HG03025 (cell line): ENCODE data around the gene GGPS1.
A peak's percentile ranks its signal among the peaks of the same experiment; 100 is the strongest.
"Not testable (repeated sequence)": the region's sequence is repeated elsewhere in the genome, so short reads cannot be mapped to it uniquely, and the experiment has no call there.

Experiments
- ATAC-seq: cut with Tn5 transposase; IDR thresholded peaks from one replicate; pipeline ENCODE4 v1.9.1; 2021; ENCODE audit warnings: mild to moderate bottlenecking, moderate library complexity; ENCODE audit not compliant: unreplicated experiment, low FRiP score

Gene GGPS1

DNA sequence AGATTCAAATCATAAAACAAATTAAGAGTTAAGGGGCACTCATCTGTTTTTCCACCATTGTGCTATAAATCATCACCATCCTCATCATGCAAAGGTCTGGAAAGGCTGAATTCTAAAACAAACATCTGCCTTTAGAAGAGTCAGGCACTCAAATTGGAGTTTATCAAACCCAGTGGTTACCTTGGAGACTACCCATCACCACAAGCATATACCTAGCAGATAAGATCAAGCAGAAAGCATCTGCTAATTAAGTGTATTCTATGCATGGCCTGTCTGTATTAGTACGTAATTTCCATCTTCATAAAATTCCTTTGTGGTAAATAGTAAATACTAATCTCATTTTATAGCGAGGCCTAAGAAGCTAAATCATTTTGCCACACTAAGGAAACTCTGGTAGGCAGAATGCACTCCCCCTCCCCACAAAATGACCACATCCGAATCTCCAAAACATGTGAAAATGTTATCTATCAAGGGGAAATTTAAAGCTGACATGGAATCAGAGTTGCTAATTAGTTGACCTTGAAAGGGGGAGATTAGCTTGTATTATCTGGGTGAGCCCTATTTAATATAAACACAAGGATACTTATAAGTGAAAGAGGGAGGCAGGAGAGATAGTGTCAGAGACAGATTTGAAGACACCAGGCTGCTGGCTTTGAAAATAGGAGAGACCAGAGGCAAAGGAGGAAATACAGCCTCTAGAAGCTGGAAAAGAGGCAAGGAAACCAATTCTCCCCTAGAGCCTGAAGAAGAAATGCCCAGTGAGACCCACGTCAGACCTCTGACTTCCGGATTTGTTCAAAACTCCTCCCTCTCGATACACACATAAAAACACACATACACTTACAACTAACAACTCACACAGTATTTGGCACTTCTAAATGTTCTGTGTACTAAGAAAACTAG lies 23.6 kb upstream of the GGPS1 start:
- no peak for ATAC-seq

DNA sequence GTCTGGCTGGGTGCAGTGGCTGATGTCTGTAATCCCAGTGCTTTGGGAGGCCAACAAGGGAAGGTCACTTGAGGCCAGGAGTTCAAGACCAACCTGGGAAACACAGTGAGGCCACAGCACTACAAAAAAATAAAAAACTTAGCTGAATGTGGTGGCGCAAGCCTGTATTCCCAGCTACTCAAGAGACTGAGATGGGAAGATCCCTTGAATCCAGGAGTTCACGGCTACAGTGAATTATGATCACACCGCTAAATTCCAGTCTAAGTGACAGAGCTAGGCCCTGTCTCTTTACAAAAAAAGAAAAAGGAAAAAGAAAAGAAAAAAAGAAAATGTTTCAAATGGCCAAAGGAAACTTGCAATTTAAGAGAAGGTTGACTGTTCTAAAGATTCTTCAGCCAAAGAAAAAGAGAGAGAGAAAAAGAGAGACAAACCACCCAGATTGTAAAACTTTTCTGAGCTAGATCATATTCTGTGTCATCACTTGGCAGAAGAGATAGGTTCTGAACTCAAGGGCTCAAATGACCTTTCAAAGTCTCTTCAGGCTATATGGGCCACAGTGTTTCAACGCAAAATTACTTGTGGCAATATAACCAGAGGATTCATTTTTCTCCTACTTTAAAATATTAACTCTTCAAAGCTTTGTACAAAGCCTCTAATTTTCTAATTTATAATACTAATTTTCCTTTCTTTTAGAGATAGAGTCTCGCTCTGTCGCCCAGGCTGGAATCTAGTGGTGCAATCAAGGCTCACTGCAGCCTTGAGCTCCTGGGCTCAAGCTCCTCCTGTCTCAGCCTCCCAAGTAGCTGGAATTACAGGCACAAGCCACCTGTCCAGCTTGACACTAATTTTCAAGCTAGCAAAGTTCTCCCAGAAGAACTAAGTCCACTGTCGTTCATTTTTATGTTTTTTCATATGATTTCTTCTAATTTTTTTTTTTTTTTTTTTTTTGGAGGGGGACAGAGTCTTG lies 20.9 kb upstream of the GGPS1 start:
- no peak for ATAC-seq

DNA sequence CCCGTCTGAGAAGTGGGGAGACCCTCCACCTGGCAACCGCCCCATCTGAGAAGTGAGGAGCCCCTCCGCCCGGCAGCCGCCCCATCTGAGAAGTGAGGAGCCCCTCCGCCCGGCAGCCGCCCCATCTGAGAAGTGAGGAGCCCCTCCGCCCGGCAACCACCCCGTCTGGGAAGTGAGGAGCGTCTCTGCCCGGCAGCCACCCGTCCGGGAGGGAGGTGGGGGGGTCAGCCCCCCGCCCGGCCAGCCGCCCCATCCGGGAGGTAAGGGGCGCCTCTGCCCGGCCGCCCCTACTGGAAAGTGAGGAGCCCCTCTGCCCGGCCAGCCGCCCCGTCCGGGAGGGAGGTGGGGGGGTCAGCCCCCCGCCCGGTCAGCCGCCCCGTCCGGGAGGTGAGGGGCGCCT lies 19.2 kb upstream of the GGPS1 start:
- ATAC-seq = not testable (repeated sequence)

DNA sequence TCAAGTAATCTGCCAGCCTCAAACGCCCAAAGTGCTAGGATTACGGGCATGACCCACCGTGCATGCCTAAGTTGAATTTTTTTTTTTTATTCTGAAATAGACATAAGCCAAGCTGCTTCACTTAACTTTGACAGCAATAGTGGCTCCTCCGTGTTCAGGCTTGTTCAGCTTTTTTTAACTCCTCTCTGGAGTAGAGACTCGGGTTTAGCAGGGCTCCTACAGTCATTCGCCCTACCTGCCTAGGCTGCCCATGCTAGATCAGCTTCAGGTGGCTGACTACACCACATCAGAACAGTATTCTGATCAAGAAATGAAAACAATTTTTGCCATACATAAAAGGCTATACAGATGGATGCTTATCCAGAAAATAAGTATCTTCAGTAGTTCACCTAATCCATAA lies 15.1 kb upstream of the GGPS1 start:
- no peak for ATAC-seq

DNA sequence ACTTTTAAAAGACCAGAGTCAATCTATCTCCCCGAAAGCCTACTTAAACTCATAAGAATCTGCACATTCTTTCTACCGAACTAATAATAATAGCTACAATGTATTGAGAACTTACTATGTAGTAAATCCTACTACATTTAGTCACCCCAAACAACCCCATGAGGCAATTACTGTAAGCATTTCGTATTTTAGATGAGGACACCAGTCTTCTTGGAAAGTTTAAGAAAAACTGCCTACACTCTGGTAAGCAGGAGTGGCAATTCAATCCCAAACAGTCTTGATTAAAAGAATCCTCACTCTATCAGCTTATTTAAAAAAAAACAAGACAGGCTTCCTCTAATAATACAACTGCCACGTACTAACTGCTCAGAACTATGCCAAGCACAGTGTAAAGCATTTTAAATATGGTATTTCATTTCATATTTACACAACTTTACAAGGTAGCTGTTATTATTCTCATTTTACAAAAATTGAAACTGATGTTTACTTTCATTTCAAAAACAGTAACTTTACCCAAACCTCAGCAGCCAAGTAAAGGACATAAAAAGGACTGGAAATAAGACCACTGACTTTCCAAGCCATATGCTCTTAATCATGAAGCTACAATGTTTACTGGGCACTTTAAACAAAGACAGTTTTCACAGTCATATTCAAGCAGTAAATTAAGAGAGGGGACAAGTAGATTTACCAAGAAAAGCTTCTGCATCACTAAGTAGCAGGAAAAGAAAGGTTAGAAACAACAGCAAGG lies 14.3 kb upstream of the GGPS1 start:
- ATAC-seq = no peak

DNA sequence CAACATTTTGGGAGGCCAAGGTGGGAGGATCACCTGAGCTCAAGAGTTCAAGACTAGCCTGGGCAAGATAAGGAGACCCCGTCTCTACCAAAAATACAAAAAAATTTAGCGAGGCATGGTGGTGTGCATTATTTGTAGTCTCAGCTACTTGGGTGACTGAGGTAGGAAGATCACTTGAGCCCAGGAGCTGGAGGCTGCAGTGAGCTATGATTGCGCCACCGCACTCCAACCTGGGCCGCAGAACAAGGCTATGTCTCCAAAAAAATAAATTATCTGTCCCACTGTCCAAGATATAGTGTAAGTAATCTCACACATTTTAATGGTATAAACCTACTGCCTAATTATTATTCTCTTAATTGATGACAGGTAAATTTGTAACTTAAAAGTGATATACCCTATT lies 13.2 kb upstream of the GGPS1 start:
- ATAC-seq = no peak

DNA sequence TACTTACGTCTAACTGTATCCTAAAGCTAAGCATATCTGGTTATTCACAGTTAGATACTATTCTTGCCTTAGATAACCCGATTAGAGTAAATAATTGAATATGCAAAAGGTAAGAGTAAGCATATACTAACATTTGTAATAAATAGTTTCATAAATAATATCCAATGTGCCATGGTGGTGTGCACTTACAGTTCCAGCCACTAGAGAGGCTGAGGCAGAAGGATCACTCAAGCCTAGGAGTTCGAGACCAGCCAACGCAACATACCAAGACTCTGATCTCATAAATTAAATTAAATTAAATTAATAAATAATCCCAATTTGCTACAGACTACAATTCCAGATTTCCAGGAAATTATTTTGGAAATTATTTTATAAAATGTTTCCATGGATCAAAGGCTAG lies 12.6 kb upstream of the GGPS1 start:
- ATAC-seq = no peak

DNA sequence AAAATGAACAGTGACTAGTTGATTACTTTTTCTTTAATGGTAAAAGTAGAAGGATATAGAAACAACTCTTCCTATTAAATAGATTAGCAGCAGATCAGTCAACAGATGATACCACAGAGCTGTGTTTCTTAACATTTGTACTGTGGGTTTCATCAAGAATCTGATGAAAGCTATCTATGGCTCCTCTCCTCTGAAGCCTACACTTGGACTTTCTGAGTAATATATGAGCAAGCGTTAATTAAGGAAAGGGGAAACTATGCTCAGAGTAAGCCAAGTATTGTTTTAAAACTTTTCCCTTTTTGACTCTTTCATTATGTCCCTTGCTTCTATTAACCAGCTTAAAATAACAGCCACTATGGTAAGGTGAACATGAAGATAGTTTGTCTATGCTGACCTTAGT lies 11.2 kb upstream of the GGPS1 start:
- ATAC-seq = no peak

DNA sequence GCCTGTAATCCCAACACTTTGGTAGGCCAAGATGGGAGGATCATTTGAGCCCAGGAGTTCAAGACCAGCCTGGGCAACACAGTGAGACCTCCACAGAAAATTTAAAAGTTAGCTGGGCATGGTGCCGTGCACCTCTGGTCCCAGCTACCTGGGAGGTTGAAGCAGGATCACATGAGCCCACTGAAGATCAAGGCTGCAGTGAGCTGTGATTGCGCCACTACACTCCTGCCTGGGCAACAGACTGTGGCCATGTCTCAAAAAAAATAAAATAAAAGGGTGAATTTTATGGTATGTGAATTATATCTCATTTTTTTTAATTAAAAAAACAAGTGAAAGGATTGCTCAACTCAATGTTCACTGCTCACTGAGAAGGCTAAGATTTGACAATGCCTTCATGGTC lies 9.1 kb upstream of the GGPS1 start:
- ATAC-seq = no peak

DNA sequence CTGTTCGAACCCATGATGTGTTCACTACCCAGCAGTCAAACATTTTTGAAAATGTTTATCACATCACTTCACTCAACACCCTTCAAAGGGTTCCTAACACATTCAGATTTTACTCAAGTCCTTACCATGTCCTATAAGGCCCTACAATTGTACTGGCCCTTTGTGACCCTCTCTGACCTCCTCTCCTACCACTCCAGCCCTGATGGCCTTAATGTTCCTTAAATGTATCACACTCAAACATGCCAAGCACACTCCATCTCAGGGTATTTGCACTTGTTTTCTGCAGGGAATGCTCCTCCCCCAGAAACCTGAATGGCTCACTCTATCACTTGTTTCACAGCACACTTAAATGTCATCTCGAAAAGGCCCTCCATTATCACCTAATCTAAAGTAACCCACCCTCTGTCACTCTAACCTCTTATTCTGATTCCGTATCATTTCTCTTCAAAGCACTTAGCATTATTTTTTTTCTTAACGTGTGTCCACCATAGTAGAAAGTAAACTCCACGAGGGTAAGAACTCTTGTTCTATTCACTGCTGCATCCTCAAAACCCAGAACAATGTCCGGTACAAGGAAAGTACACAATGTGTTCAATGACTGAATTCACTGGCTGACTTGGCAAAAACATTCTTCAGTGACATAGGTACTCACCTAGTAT lies 7.7 kb upstream of the GGPS1 start:
- no peak for ATAC-seq

DNA sequence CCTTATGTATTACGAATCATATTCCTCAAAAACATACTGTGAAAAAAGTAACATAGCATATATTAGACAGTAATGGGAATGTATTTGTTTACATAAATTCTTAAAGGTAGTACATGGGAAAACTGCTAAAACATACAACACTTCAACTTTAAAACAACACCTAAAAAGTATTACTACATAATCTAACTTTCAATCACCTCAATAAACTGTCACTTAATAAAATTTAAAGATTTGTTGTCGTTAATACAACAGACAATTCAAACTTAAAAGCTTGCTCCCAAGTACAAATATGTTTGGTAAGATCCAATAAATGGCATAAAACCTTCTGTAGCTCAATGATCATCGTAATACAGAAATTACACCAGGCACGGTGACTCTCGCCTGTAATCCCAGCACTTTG lies 4.1 kb upstream of the GGPS1 start:
- no peak for ATAC-seq

DNA sequence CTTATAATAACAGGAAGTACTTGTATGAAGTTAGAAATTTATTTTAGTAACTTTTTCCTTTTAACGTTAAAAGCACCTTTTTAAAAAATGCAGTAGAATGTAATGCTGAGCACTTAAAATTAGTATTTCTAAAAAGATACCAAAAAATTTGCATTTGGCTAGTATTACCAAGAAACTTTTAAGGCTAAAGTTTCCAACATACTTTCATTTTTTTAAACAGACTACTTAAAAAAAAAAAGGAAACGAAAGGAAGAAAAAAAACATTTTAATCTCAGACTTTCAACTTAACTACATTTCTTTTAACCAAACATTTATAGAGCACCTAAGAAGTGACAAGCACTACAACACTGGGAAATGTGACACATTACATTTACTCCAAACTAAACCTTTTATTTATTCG lies 3.2 kb upstream of the GGPS1 start:
- no peak for ATAC-seq

DNA sequence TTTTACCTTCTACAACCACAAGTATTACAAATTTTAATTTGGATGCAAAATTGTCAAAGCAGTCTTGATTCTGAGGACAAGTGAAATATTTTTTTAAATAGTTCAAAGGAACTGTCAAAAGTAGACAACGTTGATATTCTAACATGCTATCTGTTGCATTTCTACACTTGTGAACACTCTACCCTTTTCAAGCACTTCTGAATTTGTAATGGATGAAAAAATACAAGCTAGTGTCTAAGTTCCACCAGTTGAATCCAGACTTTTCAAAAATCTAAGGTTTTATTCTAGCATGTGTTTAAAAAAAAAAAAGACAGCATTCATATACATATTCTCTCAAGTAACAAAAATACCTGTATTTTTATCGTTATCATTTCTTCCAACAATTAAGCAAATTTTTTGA lies 2.5 kb upstream of the GGPS1 start:
- ATAC-seq = no peak

DNA sequence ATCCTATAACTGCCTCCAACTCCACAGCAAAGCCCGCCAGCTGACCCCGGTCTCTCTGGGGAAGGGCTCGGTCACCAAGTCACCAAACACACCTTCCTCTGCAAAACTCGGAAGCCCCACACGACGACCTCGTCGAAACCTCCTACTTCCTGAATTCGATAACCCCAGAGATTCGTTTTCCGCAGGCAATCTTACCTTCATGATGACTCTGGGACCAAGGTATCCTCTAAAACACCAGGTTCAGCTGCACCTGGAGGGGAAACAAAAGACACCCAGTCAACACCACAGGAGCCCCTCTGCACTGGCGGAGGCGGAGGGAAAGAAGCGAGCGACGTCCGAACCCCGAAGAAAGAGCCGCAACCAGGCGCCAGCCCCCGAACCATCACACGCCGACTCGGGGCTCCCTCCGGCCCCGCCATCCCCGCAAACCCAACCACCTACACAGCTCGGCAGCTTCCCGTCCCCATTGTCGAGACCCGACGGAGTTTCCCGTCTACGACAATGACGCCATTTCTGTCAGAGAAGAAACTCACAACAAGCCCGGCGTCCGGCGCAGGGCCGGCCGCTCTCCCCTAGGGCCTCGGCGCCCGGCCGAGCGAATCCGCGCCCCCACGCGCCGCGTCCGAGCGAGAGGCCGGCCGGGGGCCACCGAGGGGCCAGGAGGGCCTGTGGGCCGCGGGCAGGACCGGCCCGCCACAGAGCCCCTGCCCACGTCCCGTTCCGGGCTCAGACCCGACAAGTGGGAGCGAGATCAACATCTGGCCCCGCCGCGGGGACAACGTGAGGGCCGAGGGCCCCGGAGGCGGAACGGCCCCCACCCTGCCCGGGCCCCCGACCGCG lies 1.4 kb upstream of the GGPS1 start:
- ATAC-seq = no peak

DNA sequence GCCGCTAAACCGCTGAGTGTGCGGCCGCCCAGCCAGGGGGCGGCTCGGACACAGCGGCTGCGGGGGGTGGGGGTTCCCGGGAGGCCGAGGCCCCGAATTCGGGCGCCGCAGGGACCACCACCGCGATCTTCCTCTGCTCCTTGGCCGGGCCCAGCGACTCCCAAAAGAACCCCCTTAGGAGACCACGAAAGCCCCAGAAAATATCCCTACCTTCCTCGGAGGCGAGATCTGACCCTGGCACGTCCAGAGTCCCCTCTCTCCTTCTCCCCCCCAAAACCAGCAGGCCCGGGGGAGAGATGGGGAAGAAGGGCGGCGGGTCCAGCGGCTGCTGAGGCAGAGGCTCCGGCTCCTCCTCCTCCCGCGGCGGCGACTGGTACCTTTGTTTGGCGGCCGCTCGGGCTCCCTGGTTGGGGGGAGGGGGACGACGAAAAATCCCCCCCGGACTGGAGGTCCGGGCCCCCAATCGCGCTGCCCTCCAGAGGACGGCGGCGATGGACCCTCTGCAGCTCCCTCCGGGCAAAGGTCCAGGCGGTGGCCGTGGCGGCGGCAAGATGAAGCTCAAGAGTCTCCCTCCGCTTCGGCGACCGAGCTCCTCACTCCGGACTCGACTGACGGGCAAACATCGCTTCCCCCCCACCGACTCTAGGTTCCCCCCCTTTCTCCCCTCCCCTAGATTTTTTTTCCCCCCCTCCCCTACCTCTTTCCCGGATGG lies 655 bp upstream of the GGPS1 start, which contains the start of gene ARID4B:
Gene ARID4B, minus strand, starts transcription at position 621 of the 712 bp plus-strand sequence. CDS start 1,260 bp downstream, outside the sequence.
- ATAC-seq = peak; percentile 20

DNA sequence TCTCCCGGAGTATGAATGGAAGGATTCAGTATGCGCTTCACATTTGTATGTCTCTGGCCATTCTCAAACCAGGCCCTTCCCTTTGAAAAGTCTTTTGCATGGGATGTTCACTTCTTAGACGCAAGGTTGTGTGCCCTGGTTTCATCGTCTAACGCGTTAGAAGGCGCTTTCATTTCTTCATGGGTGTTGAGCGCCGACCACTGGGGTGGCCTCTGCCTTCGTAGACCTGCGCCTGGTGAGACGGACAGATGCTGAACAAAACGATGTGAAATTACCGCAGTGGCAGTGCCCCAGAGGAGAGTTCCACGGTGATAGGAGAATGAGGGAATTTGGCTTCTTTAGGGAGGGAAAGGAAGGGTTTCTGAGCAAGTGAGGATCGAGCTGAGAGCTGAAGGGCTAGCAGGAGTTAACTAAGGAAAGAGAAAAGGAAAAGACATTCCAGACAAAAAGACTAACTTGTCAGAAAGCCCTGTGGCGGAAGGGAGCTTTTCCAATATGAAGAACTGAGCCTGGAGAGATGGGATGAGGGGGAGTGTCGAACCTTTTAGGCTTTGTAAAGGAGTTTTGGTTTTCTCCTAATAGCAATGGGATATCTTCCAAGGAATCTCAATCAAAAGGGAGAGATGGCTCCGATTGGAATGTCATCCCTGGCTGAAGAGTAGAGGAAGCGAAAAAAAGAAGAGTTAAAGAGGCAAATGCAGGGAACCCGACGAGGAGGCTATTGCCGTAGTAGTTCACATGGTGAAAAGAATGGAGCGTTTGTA lies 951 bp downstream of the GGPS1 start:
- peak; percentile 14 for ATAC-seq

DNA sequence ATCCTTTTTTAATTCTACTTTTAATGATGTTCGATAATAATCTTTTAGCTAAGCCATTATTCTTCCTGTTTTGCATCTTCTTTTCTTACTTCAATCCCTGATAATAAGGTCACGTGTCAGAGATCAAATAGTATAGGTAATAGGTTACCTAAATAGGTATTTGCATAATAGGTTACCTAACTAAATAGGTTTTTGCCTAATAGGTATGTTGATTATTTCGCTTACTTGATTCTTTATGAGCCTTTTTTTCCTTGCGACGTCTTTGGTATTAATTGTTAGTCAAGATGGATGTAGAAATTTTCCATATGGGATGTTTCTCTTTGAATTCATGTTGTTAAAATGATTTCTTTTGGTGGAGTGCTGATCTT lies 2.5 kb downstream of the GGPS1 start:
- no peak for ATAC-seq

DNA sequence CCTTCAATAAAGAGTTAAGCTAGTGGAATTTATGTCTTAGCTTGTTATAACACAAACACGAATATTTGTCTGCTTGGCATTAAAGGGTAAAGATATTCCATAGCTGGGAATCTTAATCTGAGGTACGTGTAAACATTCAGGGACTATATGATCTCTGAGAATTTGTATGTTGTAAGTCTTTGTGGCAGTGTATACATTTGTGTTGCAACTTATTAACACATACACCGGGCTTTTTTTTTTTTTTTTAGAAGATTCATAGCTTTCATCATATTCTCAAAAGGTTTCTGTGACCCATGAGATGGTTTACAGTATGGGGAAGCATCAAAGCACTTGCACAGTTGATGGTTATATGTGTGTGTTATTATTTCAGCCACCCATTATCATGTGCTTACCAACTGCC lies 3.0 kb downstream of the GGPS1 start:
- ATAC-seq = no peak
